Progenitor cell of endocrine pancreas (in vitro differentiated cells): ENCODE results near the gene FREM3. TPM values are rescaled to one million over a fixed set of nuclear protein-coding genes. Genes with fewer than 3 reads are reported as not detected.
"Not testable (repeated sequence)": the region's sequence is repeated elsewhere in the genome, so short reads cannot be mapped to it uniquely, and the experiment has no call there.

Source experiments
- DNase-seq: peaks from one replicate; pipeline ENCODE4 v3.0.0; 2021; ENCODE audit warnings: low spot score; ENCODE audit not compliant: unreplicated experiment
- H3K27ac Mint-ChIP-seq: 2 replicates; pipeline ENCODE4 v1.8.0; 2021; ENCODE audit warnings: mild to moderate bottlenecking, moderate library complexity, mixed read lengths
- H3K27me3 Mint-ChIP-seq: 2 replicates; pipeline ENCODE4 v1.8.0; 2021; ENCODE audit warnings: mixed read lengths
- H3K36me3 Mint-ChIP-seq: 2 replicates; pipeline ENCODE4 v1.8.0; 2022; ENCODE audit warnings: mixed read lengths; ENCODE audit not compliant: insufficient read depth
- H3K4me1 Mint-ChIP-seq: 2 replicates; pipeline ENCODE4 v1.8.0; 2021; ENCODE audit warnings: low read depth, mixed read lengths
- H3K4me3 Mint-ChIP-seq: 2 replicates; pipeline ENCODE4 v1.8.0; 2021; ENCODE audit warnings: low read depth, mild to moderate bottlenecking, moderate library complexity, mixed read lengths
- H3K9me3 Mint-ChIP-seq: 2 replicates; pipeline ENCODE4 v1.8.0; 2021; ENCODE audit warnings: low read depth, mixed read lengths
- total RNA-seq: library from RNA; stranded (reverse); gene quantifications from 2 replicates; pipeline ENCODE4 v1.2.1, GENCODE V29; 2021
- TF ChIP-seq, protein P1 (sequence below): fragments of 200-600 bp; sonication (generic); IDR thresholded peaks from one replicate; pipeline ENCODE4 v1.5.0; 2021; ENCODE audit warnings: antibody characterized with exemption, mild to moderate bottlenecking; ENCODE audit not compliant: unreplicated experiment

FREM3 gene
- total RNA-seq, 1 donor from 2014 or later = not detected

DNA sequence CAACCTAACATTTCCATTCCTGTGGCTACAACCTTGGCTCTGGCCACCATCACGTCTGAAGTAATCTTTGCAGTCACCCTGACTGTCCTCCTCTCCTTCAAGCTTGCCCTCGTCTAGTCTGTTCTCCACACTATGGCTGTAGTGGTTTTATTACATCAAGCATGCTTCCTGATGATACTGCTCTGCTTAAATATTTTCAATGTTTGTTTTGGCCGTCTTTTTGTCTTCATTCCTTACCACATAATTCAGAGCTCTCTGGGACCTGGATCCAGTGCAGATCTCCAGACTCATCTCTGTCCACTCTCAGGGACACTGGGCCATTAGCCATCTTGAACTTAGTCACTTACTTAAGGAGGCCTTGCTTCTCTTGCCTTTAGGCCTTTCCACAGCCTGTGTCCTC, 27.7 kb upstream of the FREM3 start:
- no peaks in the 10 kb centered on the region for H3K9me3 Mint-ChIP-seq
- H3K27me3 Mint-ChIP-seq = no peaks in the 10 kb centered on the region
- H3K4me3 Mint-ChIP-seq = no peak overlapping the region
- peaks cover 12% of the 10 kb centered on the region for H3K4me1 Mint-ChIP-seq
- no peaks in the 10 kb centered on the region for H3K36me3 Mint-ChIP-seq
- no peak overlapping the region for H3K27ac Mint-ChIP-seq
- TF ChIP-seq, protein P1, sequence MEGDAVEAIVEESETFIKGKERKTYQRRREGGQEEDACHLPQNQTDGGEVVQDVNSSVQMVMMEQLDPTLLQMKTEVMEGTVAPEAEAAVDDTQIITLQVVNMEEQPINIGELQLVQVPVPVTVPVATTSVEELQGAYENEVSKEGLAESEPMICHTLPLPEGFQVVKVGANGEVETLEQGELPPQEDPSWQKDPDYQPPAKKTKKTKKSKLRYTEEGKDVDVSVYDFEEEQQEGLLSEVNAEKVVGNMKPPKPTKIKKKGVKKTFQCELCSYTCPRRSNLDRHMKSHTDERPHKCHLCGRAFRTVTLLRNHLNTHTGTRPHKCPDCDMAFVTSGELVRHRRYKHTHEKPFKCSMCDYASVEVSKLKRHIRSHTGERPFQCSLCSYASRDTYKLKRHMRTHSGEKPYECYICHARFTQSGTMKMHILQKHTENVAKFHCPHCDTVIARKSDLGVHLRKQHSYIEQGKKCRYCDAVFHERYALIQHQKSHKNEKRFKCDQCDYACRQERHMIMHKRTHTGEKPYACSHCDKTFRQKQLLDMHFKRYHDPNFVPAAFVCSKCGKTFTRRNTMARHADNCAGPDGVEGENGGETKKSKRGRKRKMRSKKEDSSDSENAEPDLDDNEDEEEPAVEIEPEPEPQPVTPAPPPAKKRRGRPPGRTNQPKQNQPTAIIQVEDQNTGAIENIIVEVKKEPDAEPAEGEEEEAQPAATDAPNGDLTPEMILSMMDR = no peak
- DNase-seq = no peak

DNA sequence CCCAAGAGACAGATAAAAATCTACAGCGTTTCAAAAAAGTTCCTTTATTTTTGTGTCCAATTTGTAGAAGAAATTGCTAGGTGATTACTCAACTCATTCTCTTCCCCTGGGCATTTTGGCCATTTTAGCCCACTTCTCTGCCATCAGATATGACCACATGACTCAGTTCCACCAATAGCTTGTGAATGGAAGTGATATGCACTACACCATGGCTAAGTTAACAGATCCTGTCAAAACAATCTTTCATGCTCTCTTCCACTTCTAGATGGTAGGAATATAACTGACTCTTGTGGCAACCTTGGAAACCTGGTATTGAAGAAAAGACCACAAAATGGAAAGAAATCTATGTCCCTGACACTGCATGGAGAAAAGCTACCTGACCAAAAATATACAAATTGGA, 26.2 kb upstream of the FREM3 start:
- no peak overlapping the region for H3K27ac Mint-ChIP-seq

DNA sequence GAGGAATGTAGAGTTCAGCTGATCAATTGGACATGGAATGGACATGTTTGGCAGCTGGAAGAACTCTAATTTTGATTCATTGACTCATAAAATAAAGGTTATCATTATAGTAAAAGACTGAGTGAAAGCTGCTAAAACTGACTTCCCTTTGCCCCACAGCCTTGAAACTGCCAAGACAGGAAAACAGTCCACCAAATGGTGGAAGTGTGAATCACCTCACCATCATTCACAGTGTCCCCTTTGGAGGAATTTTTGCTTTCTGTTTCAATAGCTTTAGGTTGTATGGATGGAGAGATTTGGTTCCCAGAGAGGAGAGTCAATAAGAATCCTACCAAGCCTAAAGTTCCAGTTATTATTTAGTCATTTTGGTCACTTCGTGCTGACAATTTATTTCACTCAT, 20.8 kb upstream of the FREM3 start:
- no peaks in the 10 kb centered on the region for H3K36me3 Mint-ChIP-seq
- no peaks in the 10 kb centered on the region for H3K27me3 Mint-ChIP-seq
- TF ChIP-seq, protein P1 = no peak
- no peak overlapping the region for H3K4me3 Mint-ChIP-seq
- no peaks in the 10 kb centered on the region for H3K9me3 Mint-ChIP-seq
- no peak for DNase-seq
- no peak overlapping the region for H3K27ac Mint-ChIP-seq
- H3K4me1 Mint-ChIP-seq = no peaks in the 10 kb centered on the region

More for the DNA sequence above, 26.2 kb upstream of the FREM3 start:
- Mint-ChIP-seq H3K27me3 (no peaks in the 10 kb centered on the region), H3K9me3 (no peaks in the 10 kb centered on the region), H3K4me3 (no peak overlapping the region), H3K4me1 (peaks cover 9% of the 10 kb centered on the region), H3K36me3 (no peaks in the 10 kb centered on the region)
- no peak for DNase-seq
- TF ChIP-seq, protein P1 = no peak

DNA sequence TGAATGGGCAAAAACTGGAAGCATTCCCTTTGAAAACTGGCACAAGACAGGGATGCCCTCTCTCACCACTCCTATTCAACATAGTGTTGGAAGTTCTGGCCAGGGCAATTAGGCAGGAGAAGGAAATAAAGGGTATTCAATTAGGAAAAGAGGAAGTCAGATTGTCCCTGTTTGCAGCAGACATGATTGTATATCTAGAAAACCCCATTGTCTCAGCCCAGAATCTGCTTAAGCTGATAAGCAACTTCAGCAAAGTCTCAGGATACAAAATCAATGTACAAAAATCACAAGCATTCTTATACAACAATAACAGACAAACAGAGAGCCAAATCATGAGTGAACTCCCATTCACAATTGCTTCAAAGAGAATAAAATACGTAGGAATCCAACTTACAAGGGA, 18.3 kb upstream of the FREM3 start:
- not testable (repeated sequence) for DNase-seq, H3K27me3 Mint-ChIP-seq, H3K4me1 Mint-ChIP-seq, H3K4me3 Mint-ChIP-seq, H3K27ac Mint-ChIP-seq, H3K9me3 Mint-ChIP-seq, H3K36me3 Mint-ChIP-seq

DNA sequence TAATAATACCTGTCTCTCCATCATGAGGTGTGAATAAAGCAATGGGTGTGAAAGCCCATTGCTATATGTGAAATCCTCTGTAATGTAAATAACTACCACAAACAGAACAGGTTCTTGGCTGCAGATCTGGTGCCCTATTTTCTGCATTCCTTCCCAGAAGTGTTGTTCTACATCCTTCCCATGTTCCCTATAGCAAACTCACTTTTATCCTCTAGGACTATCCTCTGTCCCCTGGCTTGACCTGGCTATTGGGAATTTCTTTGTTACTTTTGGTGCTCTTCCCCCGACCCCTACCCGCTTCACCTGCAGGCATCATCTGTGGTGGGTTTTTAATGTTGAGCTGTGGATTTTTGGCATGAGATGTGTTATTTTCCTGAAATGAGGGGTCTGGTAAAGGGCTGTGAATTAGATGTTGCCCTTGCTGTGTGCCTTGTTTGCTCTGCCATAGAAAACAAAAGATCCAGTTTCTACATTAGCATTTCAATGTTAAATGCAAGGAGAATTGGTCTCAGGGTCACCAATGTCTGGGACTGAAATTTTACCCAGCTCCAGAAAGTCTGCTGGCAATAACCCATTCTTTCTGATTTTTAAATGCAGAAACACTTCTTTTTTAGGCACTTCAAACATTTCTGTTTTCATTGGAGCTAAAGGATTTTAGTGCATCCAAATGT, 13.6 kb upstream of the FREM3 start:
- H3K27me3 Mint-ChIP-seq = no peaks in the 10 kb centered on the region
- H3K36me3 Mint-ChIP-seq = no peaks in the 10 kb centered on the region
- no peak overlapping the region for H3K27ac Mint-ChIP-seq
- no peak for DNase-seq
- TF ChIP-seq, protein P1 = no peak
- H3K4me1 Mint-ChIP-seq = no peaks in the 10 kb centered on the region
- no peak overlapping the region for H3K4me3 Mint-ChIP-seq
- H3K9me3 Mint-ChIP-seq = no peaks in the 10 kb centered on the region

DNA sequence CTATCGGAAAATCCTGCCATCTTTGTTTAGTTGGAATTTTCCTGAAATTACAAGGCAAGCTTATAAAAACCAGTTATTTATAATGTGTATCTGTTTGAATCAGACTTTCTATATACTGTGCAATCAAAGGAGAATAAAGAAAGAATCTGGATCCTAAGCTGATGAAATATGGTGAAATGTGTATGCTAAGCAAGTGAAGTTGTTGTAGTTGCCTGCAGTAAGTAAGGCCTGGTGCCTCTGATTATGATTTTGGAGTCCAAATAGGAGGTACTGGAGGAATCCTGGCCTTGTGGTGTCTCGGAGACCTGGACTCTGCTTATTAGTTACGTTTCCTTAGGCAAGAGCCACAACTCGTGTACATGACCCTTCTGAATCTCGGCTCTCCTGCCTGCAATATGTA, 13.1 kb upstream of the FREM3 start:
- no peaks in the 10 kb centered on the region for H3K27me3 Mint-ChIP-seq
- no peak overlapping the region for H3K27ac Mint-ChIP-seq
- H3K4me1 Mint-ChIP-seq = no peaks in the 10 kb centered on the region
- no peaks in the 10 kb centered on the region for H3K36me3 Mint-ChIP-seq
- TF ChIP-seq, protein P1 = no peak
- H3K9me3 Mint-ChIP-seq = peaks cover 2% of the 10 kb centered on the region
- no peak overlapping the region for H3K4me3 Mint-ChIP-seq
- no peak for DNase-seq
